HG02973 (cell line): ENCODE measurements around the gene TACC2.

Experiments used
- ATAC-seq: cut with Tn5 transposase; IDR thresholded peaks from one replicate; pipeline ENCODE4 v1.9.1; 2021; ENCODE audit warnings: moderate library complexity; ENCODE audit not compliant: unreplicated experiment

The TACC2 gene

GRCh38 chr10:122210481-122211265, 221.7 kb downstream of the TACC2 start:
- no peak for ATAC-seq

DNA sequence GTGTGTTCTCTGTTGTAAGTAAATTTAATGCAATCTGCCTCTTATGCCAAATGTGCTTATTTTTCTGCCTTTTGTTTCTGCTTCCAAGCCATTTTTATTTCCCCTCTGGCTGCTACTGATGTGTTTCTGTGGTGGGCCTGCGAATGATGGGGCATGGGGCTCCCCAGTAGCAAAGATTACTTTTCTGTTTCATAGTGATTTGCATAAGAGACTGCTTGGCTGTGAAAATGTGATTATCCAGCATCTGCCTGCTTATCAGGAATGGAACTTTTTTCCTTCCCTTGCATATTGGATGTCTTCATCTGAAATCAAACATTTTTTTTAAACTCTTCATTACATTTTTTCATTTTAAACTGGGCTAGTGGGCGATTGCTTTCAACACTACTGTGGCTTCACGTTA, 224.4 kb downstream of the TACC2 start:
- no peak for ATAC-seq

DNA sequence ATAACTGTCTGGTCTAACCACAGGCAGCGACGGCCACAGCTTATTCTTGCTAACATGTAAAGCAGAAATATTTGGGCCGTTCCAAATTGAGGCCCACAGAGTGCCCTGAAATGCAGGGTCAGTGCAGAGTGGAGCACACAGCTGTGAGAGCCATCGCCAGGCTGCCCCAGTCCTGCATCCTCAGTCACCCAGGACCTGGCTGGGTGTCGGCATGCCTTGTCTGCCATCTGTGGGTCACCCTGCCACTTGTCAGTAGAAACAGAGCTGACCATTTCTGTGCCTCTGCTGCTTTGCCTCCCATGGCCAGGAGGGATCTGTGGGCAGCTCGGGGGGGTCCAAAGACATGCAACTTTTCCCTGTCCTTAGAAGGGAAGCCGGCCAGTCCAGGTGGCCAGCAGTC, 224.8 kb downstream of the TACC2 start:
- ATAC-seq, result no peak

- no peak for ATAC-seq
Observed at GRCh38 chr10:122216047-122216446, 227.1 kb downstream of the TACC2 start.

- ATAC-seq, result no peak
Observed at GRCh38 chr10:122219340-122219739, 230.4 kb downstream of the TACC2 start.

GRCh38 chr10:122220736-122221135, 231.8 kb downstream of the TACC2 start:
- ATAC-seq, result no peak

DNA sequence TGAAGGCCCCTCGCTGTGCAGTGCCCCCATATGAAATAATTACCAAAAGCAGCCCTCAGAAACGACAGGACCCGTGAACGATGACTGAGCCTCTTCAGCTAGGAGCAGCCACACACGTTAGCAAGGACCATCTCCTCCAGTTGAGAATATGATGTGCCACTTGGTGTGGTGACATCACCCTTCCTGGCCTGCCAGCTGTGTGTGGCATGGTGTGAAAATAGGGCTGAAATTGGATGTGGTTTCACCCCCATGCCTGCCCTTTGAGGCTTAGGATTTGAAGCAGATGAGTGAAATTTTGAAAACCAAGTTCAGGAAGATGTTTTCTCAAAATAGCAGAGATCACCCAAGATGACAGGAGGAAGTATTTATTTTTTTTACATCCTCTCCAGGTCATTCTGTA, 233.0 kb downstream of the TACC2 start:
- ATAC-seq, result no peak

GRCh38 chr10:122222638-122223037, 233.7 kb downstream of the TACC2 start:
- no peak for ATAC-seq

GRCh38 chr10:122224159-122224558, 235.2 kb downstream of the TACC2 start:
- ATAC-seq, result no peak

- ATAC-seq, result no peak
Observed at GRCh38 chr10:122225330-122225729, 236.4 kb downstream of the TACC2 start.

- ATAC-seq, result no peak
Observed at GRCh38 chr10:122227754-122228153, 238.8 kb downstream of the TACC2 start.

DNA sequence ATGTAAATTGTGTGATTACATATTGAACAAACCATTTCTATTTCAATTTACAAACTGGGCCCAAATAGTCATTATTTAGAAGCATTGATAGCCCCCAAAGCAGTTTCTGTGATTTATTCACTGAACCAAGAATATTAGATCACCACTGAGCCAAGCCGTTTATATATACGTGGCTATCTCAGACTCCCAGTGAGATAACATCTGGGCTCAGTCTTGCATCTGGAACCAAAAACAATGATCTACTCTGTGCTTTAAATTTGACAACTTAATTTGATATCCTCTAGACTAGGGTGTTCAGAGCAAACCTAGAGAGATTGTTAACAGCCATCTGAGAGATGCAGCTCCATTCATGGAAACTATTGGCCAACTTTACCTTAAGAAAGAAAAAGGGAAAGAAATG, 240.7 kb downstream of the TACC2 start:
- no peak for ATAC-seq

DNA sequence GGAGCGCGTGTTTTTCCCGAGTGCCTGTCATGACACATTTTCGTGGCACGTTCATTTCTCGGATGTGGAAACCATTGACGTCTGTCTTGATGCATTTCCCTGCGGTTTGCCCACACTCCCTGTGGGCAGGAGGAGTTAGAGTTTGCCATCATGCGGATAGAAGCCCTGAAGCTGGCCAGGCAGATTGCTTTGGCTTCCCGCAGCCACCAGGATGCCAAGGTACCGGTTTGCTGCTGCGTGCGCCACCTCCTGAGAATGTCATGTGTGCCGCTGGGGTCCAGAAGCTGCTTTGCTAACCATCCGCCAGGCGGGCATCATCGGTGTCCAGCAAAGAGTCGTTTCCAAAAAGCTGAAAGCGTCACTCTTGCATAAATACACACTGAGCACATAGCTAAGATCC, 241.3 kb downstream of the TACC2 start:
- ATAC-seq, result no peak

GRCh38 chr10:122232769-122233168, 243.8 kb downstream of the TACC2 start:
- ATAC-seq, result no peak

GRCh38 chr10:122233857-122234348, 244.9 kb downstream of the TACC2 start:
- ATAC-seq, result no peak

- ATAC-seq, result no peak
Observed at GRCh38 chr10:122234416-122234815, 245.5 kb downstream of the TACC2 start.

- no peak for ATAC-seq
Observed at GRCh38 chr10:122236690-122237306, 247.8 kb downstream of the TACC2 start.

DNA sequence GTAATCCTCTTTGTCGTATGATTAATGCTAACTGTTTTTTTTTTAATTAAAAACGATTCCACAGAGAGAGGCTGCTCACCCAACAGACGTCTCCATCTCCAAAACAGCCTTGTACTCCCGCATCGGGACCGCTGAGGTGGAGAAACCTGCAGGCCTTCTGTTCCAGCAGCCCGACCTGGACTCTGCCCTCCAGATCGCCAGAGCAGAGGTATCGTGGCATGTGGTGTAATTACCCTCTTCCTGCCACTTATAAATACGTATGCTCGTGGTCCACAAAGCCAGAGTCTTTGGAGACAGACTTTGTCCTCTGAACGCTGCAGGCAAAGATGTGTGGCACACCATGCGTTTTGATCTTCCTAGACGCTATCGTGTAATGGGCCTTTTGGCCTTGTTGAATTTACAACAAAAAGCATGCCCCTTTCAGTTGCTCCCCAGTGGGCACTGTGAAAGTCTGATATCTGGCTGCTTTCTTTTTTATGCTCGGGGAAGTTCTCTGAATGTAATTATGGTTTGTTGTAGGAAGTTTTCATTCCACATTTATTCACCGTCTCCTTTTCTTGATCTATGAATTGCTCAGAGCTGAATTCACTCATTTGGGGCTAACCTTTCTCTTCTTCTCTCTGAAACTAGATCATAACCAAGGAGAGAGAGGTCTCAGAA, 248.5 kb downstream of the TACC2 start:
- no peak for ATAC-seq

DNA sequence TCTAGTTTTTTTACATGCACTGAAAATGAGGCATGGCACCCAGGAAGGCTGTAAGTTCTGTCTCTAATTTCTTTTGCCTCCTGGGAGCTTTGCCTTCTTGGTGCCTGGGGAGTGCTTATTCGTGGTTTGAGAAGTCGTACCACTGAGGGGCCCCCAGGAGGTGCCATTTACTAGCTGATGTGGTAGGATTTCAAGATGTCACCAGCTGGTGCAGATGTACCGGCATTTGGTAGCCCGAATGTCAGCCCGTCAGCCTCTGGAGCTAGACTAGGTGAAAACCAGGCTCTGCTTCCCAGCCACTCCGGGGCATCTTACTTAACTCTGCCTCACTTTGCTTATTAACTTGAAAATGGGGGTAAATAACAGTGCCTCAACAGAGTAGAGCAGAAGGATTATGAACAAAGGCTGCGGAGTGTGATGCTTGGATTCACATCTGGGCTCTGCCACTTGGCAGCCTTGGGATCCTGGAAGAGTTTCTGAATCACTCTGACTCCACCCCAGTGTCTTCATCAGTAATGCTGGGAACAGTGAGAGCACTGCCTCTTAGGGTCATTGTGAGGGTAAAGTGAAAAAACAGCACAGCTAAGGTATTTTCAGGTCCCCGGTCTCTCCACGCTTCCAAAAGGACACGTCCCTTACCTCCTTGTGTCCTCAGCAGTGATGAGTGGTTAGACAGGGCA, 250.8 kb downstream of the TACC2 start:
- ATAC-seq, result no peak

DNA sequence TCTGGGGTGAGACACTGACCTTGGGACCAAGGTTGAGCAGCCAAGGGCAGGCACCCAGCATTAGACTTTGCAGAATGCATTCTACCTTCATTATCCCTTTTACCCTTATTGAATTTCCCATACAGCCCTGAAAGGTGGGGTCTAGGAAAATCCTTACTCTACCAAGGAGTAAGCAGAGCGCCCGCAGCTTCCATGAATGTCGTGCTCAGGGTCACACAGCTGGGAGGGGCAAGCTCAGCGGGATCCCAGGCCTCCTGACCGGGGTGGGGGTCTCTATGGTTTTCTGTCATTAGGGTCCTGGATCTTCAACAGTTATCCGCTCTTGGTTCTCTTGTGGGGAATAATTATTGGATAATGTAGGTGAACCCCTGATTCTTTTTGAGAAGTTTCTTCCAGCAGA, 251.4 kb downstream of the TACC2 start:
- ATAC-seq, result no peak

DNA sequence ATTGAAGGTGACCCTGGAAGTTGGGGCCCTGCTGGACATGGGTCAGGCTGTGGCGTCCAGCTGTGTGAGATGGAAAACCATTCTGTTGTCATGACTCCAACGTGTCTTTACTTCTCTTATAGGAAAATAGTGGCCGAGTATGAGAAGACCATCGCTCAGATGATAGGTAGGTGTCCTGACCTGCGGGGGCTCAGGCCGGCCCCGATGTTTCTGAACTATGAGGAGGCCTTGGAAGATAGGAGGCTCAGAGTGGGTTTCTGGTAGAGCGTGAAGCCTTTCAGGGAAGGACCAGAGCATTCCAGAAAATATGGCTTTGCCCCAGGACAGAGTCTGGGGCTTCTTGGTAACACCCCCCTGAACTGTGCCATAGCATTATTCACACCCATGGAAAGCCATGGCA, 252.9 kb downstream of the TACC2 start:
- ATAC-seq, result no peak
